Measurements from ENCODE around the gene RGP1.

Gene RGP1

DNA sequence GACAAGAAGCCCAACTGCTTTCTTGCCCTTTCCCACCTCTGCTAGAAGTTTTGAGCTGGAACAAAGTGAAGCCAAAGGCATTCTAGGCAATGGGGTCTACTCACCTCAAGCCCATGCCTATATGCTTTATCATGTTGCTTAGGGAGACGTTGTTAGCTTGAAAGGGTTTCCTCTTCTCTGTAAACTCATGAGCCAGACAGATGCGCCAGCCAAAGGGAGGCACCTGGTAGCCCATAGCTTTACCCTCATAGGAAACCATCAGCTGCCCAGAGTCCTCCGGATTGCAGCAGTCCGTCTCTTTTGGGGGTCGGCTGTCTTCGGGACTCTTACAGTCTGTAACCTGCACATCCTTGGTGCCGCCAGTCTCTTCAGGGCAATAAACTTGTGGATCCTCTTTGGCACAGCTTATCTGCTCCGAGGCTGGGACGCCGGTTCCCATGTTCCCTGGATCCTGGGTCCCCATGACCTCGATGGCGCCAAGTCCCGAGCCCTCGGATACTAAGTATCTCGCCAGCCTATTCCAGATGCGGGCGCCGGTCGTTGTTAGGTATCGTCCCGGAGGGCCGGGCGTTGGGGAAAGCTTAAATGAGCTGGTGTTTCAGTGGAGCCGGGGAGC lies 737 bp upstream of the RGP1 start:
- no peaks in the 10 kb centered on the region for H3K27me3 ChIP-seq (ENCODE audit: insufficient read depth, low read length, poor library complexity)
- no peak overlapping the region for H2BK5ac ChIP-seq (ENCODE audit: low read length)
- peaks cover 9% of the 10 kb centered on the region for H3K36me3 ChIP-seq (ENCODE audit: control insufficient read depth, insufficient read depth, low read length)
- WGBS (ENCODE audit: extremely low coverage, insufficient coverage, low lambda C conversion rate): no CpG with 5 or more reads among the region's 24 CpGs
- H3K9ac ChIP-seq (ENCODE audit: low read length): peak overlapping the region; percentile 83
- peak overlapping the region; percentile 92 for H3K4me3 ChIP-seq (ENCODE audit: low read length)
- H3K79me2 ChIP-seq (ENCODE audit: control insufficient read depth, insufficient read depth, low read length): peaks cover 31% of the 10 kb centered on the region
- H3K27ac ChIP-seq (ENCODE audit: low read depth, low read length): peak overlapping the region; percentile 33
- no peak for DNase-seq
- no peak overlapping the region for H2AK5ac ChIP-seq (ENCODE audit: low read length)
- peaks cover 15% of the 10 kb centered on the region for H3K4me1 ChIP-seq (ENCODE audit: control insufficient read depth, low read depth, low read length)
- H3K79me1 ChIP-seq (ENCODE audit: low read length): peaks cover 28% of the 10 kb centered on the region
- H2BK120ac ChIP-seq (ENCODE audit: low read depth, low read length): no peak overlapping the region
- no peak overlapping the region for H2BK15ac ChIP-seq (replicated peaks; ENCODE audit: low read depth)
- H3K4ac ChIP-seq (ENCODE audit: low read depth, low read length): peak overlapping the region; percentile 89
- H3K23ac ChIP-seq (ENCODE audit: low read length): peak overlapping the region; percentile 87
- peak overlapping the region; percentile 89 for H3K56ac ChIP-seq (ENCODE audit: low read length)
- H3K18ac ChIP-seq (ENCODE audit: low read length): peak overlapping the region; percentile 72
- H3K4me2 ChIP-seq (ENCODE audit: low read length): peak overlapping the region; percentile 59
- H4K8ac ChIP-seq (ENCODE audit: low read depth, low read length): no peak overlapping the region
- H4K5ac ChIP-seq (ENCODE audit: low read length): no peak overlapping the region

DNA sequence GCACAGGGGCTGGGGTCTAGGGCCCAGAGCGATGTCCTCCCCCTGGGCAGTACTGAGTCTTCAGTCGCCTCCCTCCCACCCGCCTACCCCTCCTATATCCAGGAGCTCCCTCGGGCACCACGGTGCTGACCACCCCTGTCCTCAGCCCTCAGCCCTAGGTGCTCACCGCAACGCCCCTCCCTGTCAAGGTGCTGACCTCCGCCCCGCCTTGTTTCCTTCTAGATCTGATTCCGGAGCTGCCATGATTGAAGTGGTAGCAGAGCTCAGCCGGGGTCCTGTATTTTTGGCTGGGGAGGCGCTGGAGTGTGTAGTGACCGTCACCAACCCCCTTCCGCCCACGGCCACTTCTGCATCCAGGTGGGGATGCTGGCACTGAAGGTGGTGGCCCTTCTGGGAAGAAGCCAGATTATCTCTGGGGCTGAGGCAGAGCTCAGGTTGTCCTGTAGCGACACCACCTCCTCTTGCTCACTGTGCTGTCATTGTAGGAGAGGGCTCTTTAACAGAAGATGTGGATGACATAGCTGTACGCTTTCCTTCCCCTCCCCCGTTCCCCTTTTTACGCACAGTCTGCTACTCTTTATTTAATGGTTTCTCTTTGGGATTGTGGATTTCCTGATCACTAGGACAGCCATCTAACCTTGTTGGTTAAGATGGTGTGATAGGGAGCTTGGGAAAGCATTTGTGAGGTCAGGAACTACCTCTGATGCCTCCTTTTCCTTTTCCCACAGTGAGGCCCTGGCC lies 598 bp downstream of the RGP1 start:
- peak; percentile 59 for DNase-seq

DNA sequence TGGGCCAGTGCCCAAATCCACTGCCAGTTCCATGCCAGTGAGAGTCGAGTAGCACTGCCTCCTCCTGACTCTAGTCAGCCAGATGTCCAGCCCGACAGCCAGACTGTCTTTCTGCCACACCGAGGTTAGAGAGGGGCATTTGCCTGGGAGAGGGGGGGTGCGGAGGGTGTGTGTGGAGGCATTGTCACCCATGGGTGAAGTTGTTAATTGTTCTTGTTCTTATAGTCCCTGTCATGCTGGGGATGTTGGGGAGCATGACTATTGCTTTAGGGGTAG lies 1.1 kb downstream of the RGP1 start:
- H3K27me3 ChIP-seq (ENCODE audit: insufficient read depth, low read length, poor library complexity): no peaks in the 10 kb centered on the region
- no peak overlapping the region for H3K4me3 ChIP-seq (ENCODE audit: low read length)
- no peak overlapping the region for H2BK5ac ChIP-seq (ENCODE audit: low read length)
- H2BK15ac ChIP-seq (replicated peaks; ENCODE audit: low read depth): no peak overlapping the region
- no peak overlapping the region for H3K23ac ChIP-seq (ENCODE audit: low read length)
- H3K27ac ChIP-seq (ENCODE audit: low read depth, low read length): no peak overlapping the region
- WGBS (ENCODE audit: extremely low coverage, insufficient coverage, low lambda C conversion rate): no CpG with 5 or more reads among the region's 4 CpGs
- H4K8ac ChIP-seq (ENCODE audit: low read depth, low read length): no peak overlapping the region
- H3K4me2 ChIP-seq (ENCODE audit: low read length): no peak overlapping the region
- H3K79me1 ChIP-seq (ENCODE audit: low read length): peaks cover 20% of the 10 kb centered on the region
- DNase-seq: no peak
- H4K5ac ChIP-seq (ENCODE audit: low read length): no peak overlapping the region
- H3K4ac ChIP-seq (ENCODE audit: low read depth, low read length): no peak overlapping the region
- peaks cover 30% of the 10 kb centered on the region for H3K79me2 ChIP-seq (ENCODE audit: control insufficient read depth, insufficient read depth, low read length)
- peak overlapping the region; percentile 83 for H3K9ac ChIP-seq (ENCODE audit: low read length)
- H3K36me3 ChIP-seq (ENCODE audit: control insufficient read depth, insufficient read depth, low read length): no peaks in the 10 kb centered on the region
- no peak overlapping the region for H2AK5ac ChIP-seq (ENCODE audit: low read length)
- H3K56ac ChIP-seq (ENCODE audit: low read length): peak overlapping the region; percentile 96
- H2BK120ac ChIP-seq (ENCODE audit: low read depth, low read length): no peak overlapping the region
- H3K4me1 ChIP-seq (ENCODE audit: control insufficient read depth, low read depth, low read length): peaks cover 15% of the 10 kb centered on the region
- H3K18ac ChIP-seq (ENCODE audit: low read length): no peak overlapping the region

More for the DNA sequence above, 598 bp downstream of the RGP1 start:
- Histone ChIP-seq H3K4ac (ENCODE audit: low read depth, low read length) (peak overlapping the region; percentile 49), H3K27ac (ENCODE audit: low read depth, low read length) (peak overlapping the region; percentile 33), H3K36me3 (ENCODE audit: control insufficient read depth, insufficient read depth, low read length) (no peaks in the 10 kb centered on the region), H3K79me2 (ENCODE audit: control insufficient read depth, insufficient read depth, low read length) (peaks cover 30% of the 10 kb centered on the region), H2AK5ac (ENCODE audit: low read length) (no peak overlapping the region), H3K4me2 (ENCODE audit: low read length) (peak overlapping the region; percentile 81), H2BK120ac (ENCODE audit: low read depth, low read length) (no peak overlapping the region), H4K5ac (ENCODE audit: low read length) (no peak overlapping the region), H3K18ac (ENCODE audit: low read length) (no peak overlapping the region), H4K8ac (ENCODE audit: low read depth, low read length) (no peak overlapping the region), H2BK5ac (ENCODE audit: low read length) (no peak overlapping the region), H3K4me1 (ENCODE audit: control insufficient read depth, low read depth, low read length) (peaks cover 15% of the 10 kb centered on the region), H3K56ac (ENCODE audit: low read length) (peak overlapping the region; percentile 96), H3K79me1 (ENCODE audit: low read length) (peaks cover 20% of the 10 kb centered on the region), H2BK15ac (replicated peaks; ENCODE audit: low read depth) (no peak overlapping the region), H3K4me3 (ENCODE audit: low read length) (peak overlapping the region; percentile 83), H3K23ac (ENCODE audit: low read length) (no peak overlapping the region), H3K9ac (ENCODE audit: low read length) (peak overlapping the region; percentile 83), H3K27me3 (ENCODE audit: insufficient read depth, low read length, poor library complexity) (no peaks in the 10 kb centered on the region)
- WGBS (ENCODE audit: extremely low coverage, insufficient coverage, low lambda C conversion rate): no CpG with 5 or more reads among the region's 19 CpGs

DNA sequence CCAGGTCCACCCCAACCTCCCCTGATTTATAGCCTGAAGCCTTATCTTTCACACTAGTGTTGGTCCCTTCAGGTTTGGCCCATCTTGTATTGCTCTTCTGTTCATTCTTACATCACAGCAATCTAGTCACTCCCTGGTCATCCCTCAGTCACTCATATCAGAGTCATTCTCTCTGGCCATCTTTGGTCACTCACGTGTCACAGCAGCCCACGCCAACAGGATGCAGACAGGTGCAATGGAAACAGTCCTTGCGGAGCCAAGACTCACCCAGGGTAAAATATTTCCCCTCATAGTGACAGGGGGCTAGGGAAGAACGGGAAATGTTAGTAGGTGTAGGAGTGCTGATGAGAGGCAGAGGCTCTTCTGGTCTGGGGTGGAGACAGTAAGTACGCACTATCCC lies 4.4 kb downstream of the RGP1 start:
- H2BK5ac ChIP-seq (ENCODE audit: low read length): no peak overlapping the region
- no CpG with 5 or more reads among the region's 5 CpGs for WGBS (ENCODE audit: extremely low coverage, insufficient coverage, low lambda C conversion rate)
- H2BK15ac ChIP-seq (replicated peaks; ENCODE audit: low read depth): no peak overlapping the region
- no peak overlapping the region for H3K18ac ChIP-seq (ENCODE audit: low read length)
- no peak overlapping the region for H3K9ac ChIP-seq (ENCODE audit: low read length)
- no peak overlapping the region for H4K8ac ChIP-seq (ENCODE audit: low read depth, low read length)
- no peak overlapping the region for H3K4me2 ChIP-seq (ENCODE audit: low read length)
- H4K5ac ChIP-seq (ENCODE audit: low read length): no peak overlapping the region
- H3K36me3 ChIP-seq (ENCODE audit: control insufficient read depth, insufficient read depth, low read length): no peaks in the 10 kb centered on the region
- H3K79me2 ChIP-seq (ENCODE audit: control insufficient read depth, insufficient read depth, low read length): peaks cover 2% of the 10 kb centered on the region
- no peak overlapping the region for H3K23ac ChIP-seq (ENCODE audit: low read length)
- peaks cover 3% of the 10 kb centered on the region for H3K4me1 ChIP-seq (ENCODE audit: control insufficient read depth, low read depth, low read length)
- peaks cover 4% of the 10 kb centered on the region for H3K79me1 ChIP-seq (ENCODE audit: low read length)
- no peaks in the 10 kb centered on the region for H3K27me3 ChIP-seq (ENCODE audit: insufficient read depth, low read length, poor library complexity)
- H3K4me3 ChIP-seq (ENCODE audit: low read length): no peak overlapping the region
- H2BK120ac ChIP-seq (ENCODE audit: low read depth, low read length): no peak overlapping the region
- H3K27ac ChIP-seq (ENCODE audit: low read depth, low read length): no peak overlapping the region
- H3K4ac ChIP-seq (ENCODE audit: low read depth, low read length): no peak overlapping the region
- no peak overlapping the region for H2AK5ac ChIP-seq (ENCODE audit: low read length)
- H3K56ac ChIP-seq (ENCODE audit: low read length): no peak overlapping the region
- no peak for DNase-seq

DNA sequence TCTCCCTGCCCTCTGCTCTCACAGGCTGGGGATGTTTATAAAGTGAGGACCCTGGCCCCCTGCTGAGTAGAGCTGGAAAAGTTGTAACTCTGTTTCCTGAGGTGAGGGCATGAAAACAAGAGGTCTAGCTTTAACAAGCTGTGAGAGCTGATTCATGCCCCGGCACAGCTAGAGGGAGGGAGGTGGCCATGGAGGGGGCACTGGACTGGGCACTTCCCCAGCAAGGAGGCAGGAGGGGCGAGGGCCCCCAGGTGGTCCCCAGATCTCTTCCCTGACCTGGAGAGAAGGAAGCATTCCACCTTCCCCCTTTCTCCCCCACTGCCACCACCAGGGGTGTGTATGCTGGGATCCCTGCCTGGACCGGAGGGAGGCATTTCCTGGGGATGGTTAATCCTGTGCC lies 5.2 kb downstream of the RGP1 start, which contains the start of gene MSMP:
Gene MSMP, minus strand, starts transcription at position 13 of the 400 bp plus-strand sequence. CDS start 147 bp downstream, outside the sequence.
- Histone ChIP-seq H3K23ac (ENCODE audit: low read length) (no peak within 1 kb of the TSS), H3K9ac (ENCODE audit: low read length) (no peak within 1 kb of the TSS), H3K4me2 (ENCODE audit: low read length) (no peak within 1 kb of the TSS), H3K79me1 (ENCODE audit: low read length) (peaks cover 4% of the 10 kb centered on the region), H3K56ac (ENCODE audit: low read length) (no peak within 1 kb of the TSS), H3K4me3 (ENCODE audit: low read length) (no peak within 1 kb of the TSS), H3K4me1 (ENCODE audit: control insufficient read depth, low read depth, low read length) (peaks cover 3% of the 10 kb centered on the region), H3K79me2 (ENCODE audit: control insufficient read depth, insufficient read depth, low read length) (no peaks in the 10 kb centered on the region), H3K18ac (ENCODE audit: low read length) (no peak within 1 kb of the TSS), H3K4ac (ENCODE audit: low read depth, low read length) (no peak within 1 kb of the TSS), H2BK120ac (ENCODE audit: low read depth, low read length) (no peak within 1 kb of the TSS), H3K27me3 (ENCODE audit: insufficient read depth, low read length, poor library complexity) (no peaks in the 10 kb centered on the region), H3K27ac (ENCODE audit: low read depth, low read length) (no peak within 1 kb of the TSS), H4K8ac (ENCODE audit: low read depth, low read length) (no peak within 1 kb of the TSS), H4K5ac (ENCODE audit: low read length) (no peak within 1 kb of the TSS), H2AK5ac (ENCODE audit: low read length) (no peak within 1 kb of the TSS), H3K36me3 (ENCODE audit: control insufficient read depth, insufficient read depth, low read length) (no peaks in the 10 kb centered on the region), H2BK5ac (ENCODE audit: low read length) (no peak within 1 kb of the TSS), H2BK15ac (replicated peaks; ENCODE audit: low read depth) (no peak within 1 kb of the TSS)
- no CpG with 5 or more reads among the region's 3 CpGs for WGBS (ENCODE audit: extremely low coverage, insufficient coverage, low lambda C conversion rate)
- no peak for DNase-seq
